ENCODE measurements around the gene SYNGR3. TPM values are rescaled to one million over a fixed set of nuclear protein-coding genes. Genes with fewer than 3 reads are reported as not detected.

The SYNGR3 gene
- total RNA-seq, 1 experiment from 2014 or later: 11.9 TPM

DNA sequence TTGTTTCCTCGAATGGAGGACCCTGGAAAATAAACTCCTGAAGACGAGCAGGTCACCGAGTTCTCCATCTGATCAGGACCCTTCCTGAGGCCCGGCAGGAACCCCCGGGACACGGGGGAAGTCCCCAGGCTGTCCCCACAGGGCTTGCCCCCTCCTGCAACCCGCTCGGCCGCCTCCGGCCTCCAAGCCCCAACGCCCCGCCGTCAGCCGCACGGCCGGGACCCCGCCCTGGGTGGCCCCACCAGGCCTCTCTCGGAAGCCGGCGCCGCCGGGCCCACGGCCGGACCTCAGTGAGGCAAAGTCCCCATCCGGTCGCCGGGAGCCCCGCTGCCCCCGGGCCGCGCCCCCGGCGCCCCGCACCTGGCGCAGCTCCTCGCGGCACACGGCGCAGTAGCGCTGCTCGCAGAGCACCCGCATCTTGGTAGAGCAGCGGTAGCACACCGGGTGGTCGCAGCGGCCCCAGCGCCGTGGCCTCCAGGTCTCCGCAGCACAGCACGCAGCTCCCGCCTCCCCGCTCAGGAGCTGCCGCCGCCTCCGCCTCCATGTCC, 19.5 kb downstream of the SYNGR3 start:
- Histone ChIP-seq H3K4ac (ENCODE audit: low read depth, low read length) (no peak overlapping the region), H4K8ac (replicated peaks; ENCODE audit: insufficient read length, low read depth, low read length) (no peak overlapping the region), H3K79me2 (ENCODE audit: insufficient read depth, low read length) (peaks cover 26% of the 10 kb centered on the region; the same call in 1 of the 2 replicates), H3K27me3 (ENCODE audit: insufficient read depth, low read length) (no peaks in the 10 kb centered on the region), H4K20me1 (ENCODE audit: control insufficient read depth, insufficient read depth, insufficient read length) (no peaks in the 10 kb centered on the region), H2AK5ac (ENCODE audit: insufficient read length, low read length) (no peak overlapping the region), H3K4me2 (ENCODE audit: insufficient read depth, insufficient read length, low read length) (peak overlapping the region; percentile 73), H2BK15ac (ENCODE audit: low read depth, low read length) (no peak overlapping the region), H3K9me3 (ENCODE audit: control insufficient read depth, low read depth, low read length) (no peaks in the 10 kb centered on the region), H3K56ac (ENCODE audit: insufficient read length, low read depth, low read length) (no peak overlapping the region), H2BK120ac (ENCODE audit: low read depth, low read length, poor library complexity, severe bottlenecking) (no peak overlapping the region), H2BK12ac (ENCODE audit: insufficient read length, low read depth, low read length) (no peak overlapping the region), H3T11ph (ENCODE audit: low read length) (no peak overlapping the region), H3K9ac (ENCODE audit: extremely low read depth, insufficient read length, low read length) (peak overlapping the region; percentile 83), H3K4me1 (ENCODE audit: insufficient read depth, low read length) (peaks cover 6% of the 10 kb centered on the region; the same call in 1 of the 2 replicates), H3K27ac (ENCODE audit: insufficient read length, low read depth, low read length) (no peak overlapping the region), H3K18ac (ENCODE audit: insufficient read length, low read depth, low read length) (no peak overlapping the region), H3K79me1 (ENCODE audit: insufficient read depth, low read depth, low read length, poor library complexity, severe bottlenecking) (peaks cover 21% of the 10 kb centered on the region), H4K5ac (ENCODE audit: insufficient read length, low read depth, low read length) (no peak overlapping the region), H3K14ac (ENCODE audit: insufficient read depth, low read length) (0 out of 2 replicates have a peak overlapping the region, but pooled peaks have one; percentile 25), H2BK20ac (ENCODE audit: low read depth, low read length, poor library complexity, severe bottlenecking) (no peak overlapping the region), H2BK5ac (ENCODE audit: insufficient read length, low read length) (no peak overlapping the region), H2AFZ (ENCODE audit: low read length) (no peak overlapping the region), H3K23ac (ENCODE audit: insufficient read length, low read depth, low read length) (no peak overlapping the region), H4K91ac (ENCODE audit: insufficient read length, low read depth, low read length) (no peak overlapping the region), H3K23me2 (ENCODE audit: insufficient read length, low read depth, low read length, poor library complexity, severe bottlenecking) (peaks cover 11% of the 10 kb centered on the region)
- TF ChIP-seq, protein P1, sequence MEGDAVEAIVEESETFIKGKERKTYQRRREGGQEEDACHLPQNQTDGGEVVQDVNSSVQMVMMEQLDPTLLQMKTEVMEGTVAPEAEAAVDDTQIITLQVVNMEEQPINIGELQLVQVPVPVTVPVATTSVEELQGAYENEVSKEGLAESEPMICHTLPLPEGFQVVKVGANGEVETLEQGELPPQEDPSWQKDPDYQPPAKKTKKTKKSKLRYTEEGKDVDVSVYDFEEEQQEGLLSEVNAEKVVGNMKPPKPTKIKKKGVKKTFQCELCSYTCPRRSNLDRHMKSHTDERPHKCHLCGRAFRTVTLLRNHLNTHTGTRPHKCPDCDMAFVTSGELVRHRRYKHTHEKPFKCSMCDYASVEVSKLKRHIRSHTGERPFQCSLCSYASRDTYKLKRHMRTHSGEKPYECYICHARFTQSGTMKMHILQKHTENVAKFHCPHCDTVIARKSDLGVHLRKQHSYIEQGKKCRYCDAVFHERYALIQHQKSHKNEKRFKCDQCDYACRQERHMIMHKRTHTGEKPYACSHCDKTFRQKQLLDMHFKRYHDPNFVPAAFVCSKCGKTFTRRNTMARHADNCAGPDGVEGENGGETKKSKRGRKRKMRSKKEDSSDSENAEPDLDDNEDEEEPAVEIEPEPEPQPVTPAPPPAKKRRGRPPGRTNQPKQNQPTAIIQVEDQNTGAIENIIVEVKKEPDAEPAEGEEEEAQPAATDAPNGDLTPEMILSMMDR (conservative IDR thresholded peaks at IDR 0.05): no peak
- Mint-ChIP-seq H3K9me3 (no peaks in the 10 kb centered on the region; a peak in 1 of 5 replicates), H3K4me3 (peak overlapping the region; percentile 78 to 81), H3K27ac (no peak overlapping the region), H3K4me1 (peaks cover 21 to 34% of the 10 kb centered on the region in 2 experiments), H3K27me3 (ENCODE audit: low read depth) (no peaks in the 10 kb centered on the region; the same call in 1 of the 2 replicates), H3K36me3 (ENCODE audit: insufficient read depth in 1 of 3, low read depth in 3 of 3) (peaks cover 5 to 16% (median 12%) of the 10 kb centered on the region in 3 experiments)
- DNase-seq: no peak
- WGBS (ENCODE audit: extremely low coverage, insufficient read length, low lambda C conversion rate): no CpG with 5 or more reads among the region's 55 CpGs
